ES-I3 (cell line): ENCODE results near the gene PSG3.
"Not testable (repeated sequence)": the region's sequence is repeated elsewhere in the genome, so short reads cannot be mapped to it uniquely, and the experiment has no call there.

Experiments
- H3K36me3 ChIP-seq: 2 replicates; pipeline ENCODE4 v1.6.1; 2013; ENCODE audit warnings: mild to moderate bottlenecking, low read length, control low read depth, moderate library complexity; ENCODE audit not compliant: insufficient read depth
- H3K4me1 ChIP-seq: 2 replicates; pipeline ENCODE4 v1.6.1; 2013; ENCODE audit warnings: mild to moderate bottlenecking, control low read depth, low read length; ENCODE audit not compliant: insufficient read depth
- H3K9ac ChIP-seq: 2 replicates; pipeline ENCODE4 v1.6.1; 2013; ENCODE audit warnings: low read depth, mild to moderate bottlenecking, low read length, moderate library complexity
- H3K9me3 ChIP-seq: 2 replicates; pipeline ENCODE4 v1.6.1; 2013; ENCODE audit warnings: mild to moderate bottlenecking, low read length, moderate library complexity; ENCODE audit not compliant: control insufficient read depth, insufficient read depth

The PSG3 gene

GRCh38 chr19:42740381-42740780 lies at the start of gene PSG3:
PSG3 (minus strand) TSS chr19:42740481; CDS start chr19:42740384, 97 bp downstream.
- H3K9ac ChIP-seq, H3K36me3 ChIP-seq, H3K4me1 ChIP-seq, H3K9me3 ChIP-seq: not testable (repeated sequence)

- not testable (repeated sequence) for H3K9me3 ChIP-seq, H3K4me1 ChIP-seq, H3K9ac ChIP-seq, H3K36me3 ChIP-seq
Observed at GRCh38 chr19:42788766-42789165, 48.5 kb upstream of the PSG3 start.

DNA sequence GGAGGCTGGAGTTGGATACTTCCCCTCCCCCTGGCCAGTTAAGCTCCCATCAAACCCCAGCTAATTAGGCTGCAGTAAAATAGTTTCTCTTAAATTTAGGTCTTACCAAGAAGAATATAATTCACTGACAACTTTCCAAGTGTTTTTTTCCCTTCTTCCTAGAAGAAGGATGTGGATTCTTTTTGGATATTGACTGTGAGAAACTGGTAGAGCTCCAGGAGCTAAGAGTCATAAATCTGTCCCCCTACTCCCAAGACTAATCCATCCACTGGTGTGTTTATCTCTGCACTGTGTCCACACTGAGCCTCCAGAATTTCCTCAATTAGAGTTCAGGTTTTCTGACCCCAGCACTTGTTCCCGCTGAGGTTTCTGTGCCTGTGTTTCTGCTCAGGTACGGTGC lies 47.5 kb upstream of the PSG3 start:
- H3K36me3 ChIP-seq, H3K9ac ChIP-seq: not testable (repeated sequence)

GRCh38 chr19:42776750-42777612 lies 36.7 kb upstream of the PSG3 start:
- H3K9me3 ChIP-seq, H3K9ac ChIP-seq, H3K36me3 ChIP-seq, H3K4me1 ChIP-seq: not testable (repeated sequence)

More for the DNA sequence above, 47.5 kb upstream of the PSG3 start:
- not testable (repeated sequence) for H3K4me1 ChIP-seq, H3K9me3 ChIP-seq

GRCh38 chr19:42774510-42775158 lies 34.4 kb upstream of the PSG3 start:
- not testable (repeated sequence) for H3K36me3 ChIP-seq, H3K9me3 ChIP-seq, H3K4me1 ChIP-seq
- H3K9ac ChIP-seq = peak overlapping the region; percentile 37; the same call in 1 of the 2 replicates

- not testable (repeated sequence) for H3K9ac ChIP-seq, H3K9me3 ChIP-seq, H3K36me3 ChIP-seq, H3K4me1 ChIP-seq
Observed at GRCh38 chr19:42767319-42767718, 27.0 kb upstream of the PSG3 start.

DNA sequence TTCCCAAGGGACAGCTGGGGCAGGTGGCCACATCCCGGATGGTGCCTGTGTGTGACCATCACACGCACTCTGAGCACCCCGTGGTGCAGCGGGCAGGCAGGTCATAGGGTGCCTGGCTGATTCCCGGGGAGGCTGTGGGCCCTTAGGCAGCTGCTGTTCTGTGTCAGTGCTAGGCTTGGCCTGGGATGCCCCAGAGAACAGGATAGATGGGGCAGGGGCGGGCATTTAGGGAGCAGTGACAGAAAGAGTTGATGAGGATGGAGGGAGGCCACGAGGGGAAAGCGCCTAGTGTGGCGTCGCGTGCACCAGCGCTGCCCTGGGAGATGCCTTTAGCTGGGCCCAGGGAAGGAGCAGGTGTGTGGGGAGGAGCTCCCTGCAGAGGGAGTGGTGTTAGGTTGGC lies 26.6 kb upstream of the PSG3 start:
- H3K4me1 ChIP-seq, H3K9ac ChIP-seq, H3K9me3 ChIP-seq, H3K36me3 ChIP-seq: not testable (repeated sequence)

DNA sequence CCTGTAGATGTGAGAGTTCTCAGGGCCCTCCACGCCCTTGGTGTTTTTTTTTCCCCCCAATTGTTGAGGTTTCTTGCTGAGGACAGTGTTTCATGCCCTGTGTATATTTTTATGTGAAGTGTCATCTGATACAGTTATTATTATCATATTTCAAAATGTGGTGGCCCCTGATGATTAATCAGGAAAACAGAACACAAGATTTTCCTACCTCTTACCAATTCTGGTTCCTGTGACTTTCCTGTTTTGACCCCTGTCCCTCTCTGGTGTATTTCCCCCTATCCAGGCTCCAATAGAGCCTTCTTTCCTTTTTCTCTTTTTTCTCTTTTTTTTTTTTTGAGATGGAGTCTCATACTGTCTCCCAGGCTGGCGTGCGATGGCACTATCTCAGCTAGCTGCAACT lies 24.6 kb upstream of the PSG3 start:
- H3K36me3 ChIP-seq = no peaks in the 10 kb centered on the region
- H3K4me1 ChIP-seq = no peaks in the 10 kb centered on the region
- H3K9me3 ChIP-seq = no peaks in the 10 kb centered on the region
- no peak overlapping the region for H3K9ac ChIP-seq

GRCh38 chr19:42762789-42763188 lies 22.5 kb upstream of the PSG3 start:
- no peaks in the 10 kb centered on the region for H3K4me1 ChIP-seq
- H3K36me3 ChIP-seq = no peaks in the 10 kb centered on the region
- H3K9me3 ChIP-seq = no peaks in the 10 kb centered on the region
- H3K9ac ChIP-seq = no peak overlapping the region

- not testable (repeated sequence) for H3K9ac ChIP-seq, H3K36me3 ChIP-seq, H3K9me3 ChIP-seq, H3K4me1 ChIP-seq
Observed at GRCh38 chr19:42761924-42762295, 21.6 kb upstream of the PSG3 start.

DNA sequence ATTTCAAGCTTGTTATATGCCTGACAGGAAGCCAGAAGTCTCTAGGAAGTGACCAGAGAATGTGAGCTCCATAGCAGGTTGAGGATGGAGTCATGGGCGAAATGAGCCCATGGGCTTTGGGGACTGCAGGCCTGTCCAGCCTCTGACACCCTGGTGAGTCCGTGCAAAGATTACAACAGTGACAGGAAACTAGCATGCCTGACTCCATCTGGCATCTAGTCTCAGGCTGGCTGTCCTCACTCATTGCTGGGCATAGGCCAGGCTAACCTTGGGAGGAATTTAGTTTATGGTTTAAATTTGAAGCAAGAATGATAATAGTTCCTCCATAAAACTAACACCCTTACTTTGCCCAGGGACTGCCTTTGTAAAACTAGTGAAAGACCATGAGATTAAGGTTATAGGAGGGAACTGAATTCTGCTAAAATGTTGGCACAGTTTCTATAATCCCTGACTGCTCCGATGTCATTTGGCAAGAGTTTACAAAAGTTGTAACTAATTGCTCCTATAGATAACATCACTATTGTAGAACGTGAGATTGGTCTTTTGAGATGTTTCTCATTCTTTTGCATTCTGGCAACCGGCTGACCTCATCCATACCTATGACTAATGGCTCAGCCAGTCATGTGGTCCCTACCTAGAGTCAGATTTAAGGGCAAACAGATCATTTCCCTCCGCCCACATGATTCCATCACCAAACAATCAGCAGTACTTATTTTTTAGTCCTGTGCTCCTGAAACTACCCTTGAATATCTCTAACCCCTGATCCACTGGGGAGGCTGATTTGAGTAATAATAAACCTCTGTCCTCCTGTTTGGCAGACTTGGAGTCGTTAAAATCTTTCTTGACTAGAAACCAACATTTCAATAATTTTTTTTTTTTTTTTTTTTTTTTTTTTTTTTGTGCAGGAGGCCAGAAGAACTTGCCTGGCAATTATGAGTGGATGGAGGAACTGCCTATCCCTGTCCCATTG lies 21.0 kb upstream of the PSG3 start:
- H3K36me3 ChIP-seq, H3K9ac ChIP-seq, H3K4me1 ChIP-seq, H3K9me3 ChIP-seq: not testable (repeated sequence)

- not testable (repeated sequence) for H3K9me3 ChIP-seq, H3K4me1 ChIP-seq, H3K36me3 ChIP-seq, H3K9ac ChIP-seq
Observed at GRCh38 chr19:42758667-42759066, 18.4 kb upstream of the PSG3 start.

DNA sequence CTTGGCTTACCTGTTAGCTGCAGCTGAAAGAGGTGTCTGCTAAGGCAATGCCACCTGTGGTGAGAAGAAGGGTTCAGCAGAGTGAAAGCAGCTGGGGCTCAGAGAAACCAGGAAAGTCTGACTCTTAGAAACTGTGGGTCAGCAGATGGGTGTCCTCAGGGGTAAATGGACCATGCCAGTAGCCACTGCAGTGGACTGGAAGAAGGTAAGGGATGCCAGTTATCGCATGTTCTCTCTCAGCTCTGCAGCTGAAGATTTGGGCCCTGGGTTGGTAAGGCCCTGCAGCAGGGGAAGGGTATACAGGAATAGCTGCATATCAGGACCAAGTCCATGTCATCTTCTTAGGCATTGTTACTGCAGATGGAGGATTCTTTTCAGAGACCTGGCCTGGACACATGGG lies 12.0 kb upstream of the PSG3 start:
- not testable (repeated sequence) for H3K4me1 ChIP-seq, H3K9me3 ChIP-seq, H3K36me3 ChIP-seq, H3K9ac ChIP-seq

GRCh38 chr19:42741726-42742607 lies 1.7 kb upstream of the PSG3 start:
- H3K36me3 ChIP-seq, H3K9me3 ChIP-seq, H3K9ac ChIP-seq, H3K4me1 ChIP-seq: not testable (repeated sequence)
